ENCODE data around the gene DHX9. TPM values are rescaled to one million over a fixed set of nuclear protein-coding genes. Genes with fewer than 3 reads are reported as not detected.

The DHX9 gene
- 218 and 234 TPM in 2 replicates for total RNA-seq (2022)
- Bru-seq, nascent RNA: percentile 99 among the genes with signal in this experiment
- BruChase-seq, experiment 1, labeled RNA remaining after a 2-hour chase: percentile 96 among the genes with signal in this experiment
- BruChase-seq, experiment 2, labeled RNA remaining after a 6-hour chase: percentile 96 among the genes with signal in this experiment
- long read RNA-seq, full-length matches to known transcripts: 97 of 144 reads
- long read RNA-seq, partial matches to known transcripts: 31 of 144 reads
- long read RNA-seq, other reads (novel, unspliced or antisense): 16 of 144 reads

GRCh38 chr1:182839209-182840066 is at the start of gene DHX9:
Gene DHX9 (plus strand): TSS chr1:182839347. CDS start chr1:182842567, 3,220 bp downstream.
- BruUV-seq (replicated peaks): TSS peak; percentile 45
- Histone ChIP-seq H3K36me3 (ENCODE audit: control insufficient read depth, insufficient read depth, low read length) (peaks cover 2% of the 10 kb centered on the region; the same call in 1 of the 2 replicates), H3K9me3 (no peaks in the 10 kb centered on the region), H3K27me3 (replicated peaks; ENCODE audit: control insufficient read depth, insufficient read depth, low read length) (no peaks in the 10 kb centered on the region), H3K4me1 (peaks cover 8% of the 10 kb centered on the region), H3K4me3 (ENCODE audit: low read depth, low read length) (peak within 1 kb of the TSS; percentile 76)
- ChIA-PET POLR2A (interaction anchor here (0.7 kb wide), 1 partner anchor 183 kb away, joined by 3 read pairs; no protein-coding TSS in a partner anchor), CTCF (no interaction called here)
- Mint-ChIP-seq H3K4me1 (ENCODE audit: low read depth, unreplicated experiment) (peaks cover 33% of the 10 kb centered on the region), H3K9me3 (ENCODE audit: unreplicated experiment) (no peaks in the 10 kb centered on the region), H3K27me3 (ENCODE audit: insufficient read depth, unreplicated experiment) (no peaks in the 10 kb centered on the region), H3K36me3 (ENCODE audit: insufficient read depth, unreplicated experiment) (peaks cover 58% of the 10 kb centered on the region), H3K27ac (ENCODE audit: unreplicated experiment) (peak within 1 kb of the TSS; percentile 93), H3K4me3 (ENCODE audit: unreplicated experiment) (peak within 1 kb of the TSS; percentile 93)
- TF ChIP-seq CTCF (IDR thresholded peaks at IDR 0.05; ENCODE audit: insufficient read depth in 1 of 2, low read depth in 1 of 2, low read length in 1 of 2, severe bottlenecking in 1 of 2, unreplicated experiment in 1 of 2): peak in 1 of 2 experiments; percentile 20
- intact Hi-C loops (cut with micrococcal nuclease; ENCODE audit: unreplicated experiment): loop anchor here (2.0 kb wide), 1 partner anchor 49 kb away; no protein-coding TSS in a partner anchor
- peak; percentile 92 to 96 for DNase-seq

GRCh38 chr1:182791281-182792179 is 47.6 kb upstream of the DHX9 start:
- Mint-ChIP-seq H3K27ac (ENCODE audit: unreplicated experiment) (no peak overlapping the region), H3K36me3 (ENCODE audit: insufficient read depth, unreplicated experiment) (peaks cover 10% of the 10 kb centered on the region), H3K4me3 (ENCODE audit: unreplicated experiment) (peak overlapping the region; percentile 97), H3K9me3 (ENCODE audit: unreplicated experiment) (no peaks in the 10 kb centered on the region), H3K4me1 (ENCODE audit: low read depth, unreplicated experiment) (peaks cover 6% of the 10 kb centered on the region), H3K27me3 (ENCODE audit: insufficient read depth, unreplicated experiment) (peaks cover 7% of the 10 kb centered on the region)
- intact Hi-C loops (cut with micrococcal nuclease; ENCODE audit: unreplicated experiment): loop anchor here (2.0 kb wide), 1 partner anchor 47 kb away; the partner anchor contains the start of gene DHX9
- H3K27me3 ChIP-seq (replicated peaks; ENCODE audit: control insufficient read depth, insufficient read depth, low read length): no peaks in the 10 kb centered on the region
- H3K4me3 ChIP-seq (ENCODE audit: low read depth, low read length): no peak overlapping the region
- BruUV-seq (replicated peaks): no TSS peak
- no peak for DNase-seq
- H3K36me3 ChIP-seq (ENCODE audit: control insufficient read depth, insufficient read depth, low read length): no peaks in the 10 kb centered on the region
- no peak for TF ChIP-seq CTCF (IDR thresholded peaks at IDR 0.05; ENCODE audit: insufficient read depth in 1 of 2, low read depth in 1 of 2, low read length in 1 of 2, severe bottlenecking in 1 of 2, unreplicated experiment in 1 of 2)
- ChIA-PET CTCF (interaction anchor here (0.7 kb wide), 1 partner anchor 707 kb away, joined by 3 read pairs; no protein-coding TSS in a partner anchor), POLR2A (no interaction called here)
- H3K4me1 ChIP-seq: peaks cover 17% of the 10 kb centered on the region
- H3K9me3 ChIP-seq: no peaks in the 10 kb centered on the region
